ENCODE measurements around the gene GET4.
A peak's percentile ranks its signal among the peaks of the same experiment; 100 is the strongest.

The GET4 gene

GRCh38 chr7:898855-899681 lies 22.7 kb downstream of the GET4 start:
- no peak for TF ChIP-seq CTCF (conservative IDR thresholded peaks at IDR 0.05; ENCODE audit: low read depth)
- no peak overlapping the region; the same call in 1 of the 2 replicates for H3K27ac ChIP-seq
- ChIA-PET POLR2A (ENCODE audit: low non-redundant PET) (interaction anchor here (0.6 kb wide), 1 partner anchor 53 kb away, joined by 3 read pairs; no protein-coding TSS in a partner anchor), CTCF (interaction anchor here (0.6 kb wide), 1 partner anchor 1520 kb away, joined by 3 read pairs; no protein-coding TSS in a partner anchor)
- no peak for DNase-seq (ENCODE audit: low spot score)

GRCh38 chr7:899806-900205 lies 23.5 kb downstream of the GET4 start:
- TF ChIP-seq CTCF (conservative IDR thresholded peaks at IDR 0.05; ENCODE audit: low read depth) = no peak
- POLR2A ChIA-PET (ENCODE audit: low non-redundant PET) = no interaction called here
- H3K27ac ChIP-seq = no peak overlapping the region
- no peak for DNase-seq (ENCODE audit: low spot score)
- CTCF ChIA-PET = interaction anchor here (0.6 to 1.0 kb wide), 2 partner anchors 39 to 277 kb away, joined by 3 read pairs; no protein-coding TSS in a partner anchor

- DNase-seq (ENCODE audit: low spot score) = no peak
- POLR2A ChIA-PET (ENCODE audit: low non-redundant PET) = interaction anchor here (0.5 kb wide), 1 partner anchor 225 kb away, joined by 5 read pairs; no protein-coding TSS in a partner anchor
- peak overlapping the region; percentile 66 for H3K27ac ChIP-seq
- CTCF ChIA-PET = interaction anchor here (0.6 to 1.0 kb wide), 2 partner anchors 40 to 276 kb away, joined by 3 read pairs; no protein-coding TSS in a partner anchor
- TF ChIP-seq CTCF (conservative IDR thresholded peaks at IDR 0.05; ENCODE audit: low read depth) = no peak
These were observed 24.1 kb downstream of the GET4 start for GRCh38 chr7:900331-901040.

GRCh38 chr7:901041-901387 lies 24.7 kb downstream of the GET4 start:
- ChIA-PET POLR2A (ENCODE audit: low non-redundant PET) (interaction anchor here (0.5 kb wide), 1 partner anchor 225 kb away, joined by 5 read pairs; no protein-coding TSS in a partner anchor), CTCF (interaction anchor here (0.5 to 0.7 kb wide), 2 partner anchors 92 to 186 kb away, joined by 3 to 4 read pairs; no protein-coding TSS in a partner anchor)
- DNase-seq (ENCODE audit: low spot score) = no peak
- peak overlapping the region; percentile 66 for H3K27ac ChIP-seq
- no peak for TF ChIP-seq CTCF (conservative IDR thresholded peaks at IDR 0.05; ENCODE audit: low read depth)

GRCh38 chr7:901388-902154 lies 25.2 kb downstream of the GET4 start:
- ChIA-PET POLR2A (ENCODE audit: low non-redundant PET) (no interaction called here), CTCF (interaction anchor here (0.5 to 1.0 kb wide), 3 partner anchors 28 to 186 kb away, joined by 3 to 4 read pairs (median 4); no protein-coding TSS in a partner anchor)
- H3K27ac ChIP-seq = peak overlapping the region; percentile 66
- TF ChIP-seq CTCF (conservative IDR thresholded peaks at IDR 0.05; ENCODE audit: low read depth) = no peak
- peak; percentile 99 for DNase-seq (ENCODE audit: low spot score)

- ChIA-PET CTCF (no interaction called here), POLR2A (ENCODE audit: low non-redundant PET) (no interaction called here)
- no peak overlapping the region for H3K27ac ChIP-seq
- no peak for TF ChIP-seq CTCF (conservative IDR thresholded peaks at IDR 0.05; ENCODE audit: low read depth)
- no peak for DNase-seq (ENCODE audit: low spot score)
These were observed 26.6 kb downstream of the GET4 start for GRCh38 chr7:902996-903395.

Data from RWPE1 (cell line).